ENCODE measurements around the gene MEPCE.

DNA sequence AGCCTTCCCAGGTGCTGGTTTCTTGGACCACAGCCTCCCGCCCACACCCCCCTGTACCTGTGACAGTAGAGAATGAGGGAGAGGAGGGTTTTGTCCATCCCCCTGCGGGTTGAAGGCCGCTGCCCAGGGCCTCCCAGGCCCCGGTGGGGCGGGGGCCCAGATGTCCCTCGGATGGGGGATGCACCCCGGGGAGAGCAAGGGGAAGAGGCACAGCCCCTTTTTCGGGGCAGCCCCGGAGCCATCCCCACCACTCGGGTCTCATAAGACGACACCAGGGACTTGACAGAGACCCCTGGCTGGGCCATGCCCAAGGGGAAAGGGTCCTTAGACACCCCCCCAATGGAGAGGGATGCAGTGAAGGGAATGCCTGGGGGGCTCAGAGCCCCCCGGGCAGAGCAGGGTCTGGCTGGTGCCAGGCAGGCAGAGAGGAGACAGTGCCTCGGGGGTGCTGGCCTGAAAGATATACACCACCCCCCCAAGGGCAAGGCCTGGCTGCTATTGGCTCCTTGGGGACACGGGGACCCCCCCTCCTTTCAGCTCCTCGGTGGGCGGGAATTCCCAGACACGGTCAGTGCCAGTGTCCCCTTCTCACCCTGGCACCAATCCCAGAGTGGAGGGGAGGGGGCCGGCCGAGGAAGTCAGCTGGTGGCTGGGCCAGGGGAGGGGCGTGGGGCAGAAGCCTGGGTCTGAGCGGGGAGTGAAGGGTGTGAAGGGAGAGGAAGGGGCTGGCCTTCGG lies 38.2 kb downstream of the MEPCE start:
- peak; percentile 13 for TF ChIP-seq POLR2A (IDR thresholded peaks at IDR 0.05; ENCODE audit: low read length)
- no peak for TF ChIP-seq GATA1 (IDR thresholded peaks at IDR 0.05; ENCODE audit: low read depth, low read length)
